Stimulated activated naive CD8-positive, alpha-beta T cell treated with anti-CD3 and anti-CD28 coated beads, Interleukin-15, amount 100 ng/mL, for 72 hours (primary cell): ENCODE results near the gene MYO3B.

Experiments used
- ATAC-seq: fragments of 150-1000 bp; cut with Tn5 transposase; 2 replicates; pipeline ENCODE4 v1.10.0; 2021; ENCODE audit warnings: mild to moderate bottlenecking, moderate library complexity
- DNase-seq, 2 donors: peaks; one replicate each; pipeline ENCODE4 v3.0.0; 2021 to 2022
- H3K27ac Mint-ChIP-seq, 2 donors: one replicate each; pipeline ENCODE4 v1.8.0; 2022; ENCODE audit warnings: mild to moderate bottlenecking in 2 of 2, mixed read lengths in 2 of 2, moderate library complexity in 2 of 2
- H3K27me3 Mint-ChIP-seq: one replicate; pipeline ENCODE4 v1.8.0; 2022; ENCODE audit warnings: mixed read lengths
- H3K4me1 Mint-ChIP-seq: one replicate; pipeline ENCODE4 v1.8.0; 2022; ENCODE audit warnings: mild to moderate bottlenecking, mixed read lengths
- H3K4me3 Mint-ChIP-seq, 2 donors: one replicate each; pipeline ENCODE4 v1.8.0; 2022; ENCODE audit warnings: mild to moderate bottlenecking in 2 of 2, mixed read lengths in 2 of 2, moderate library complexity in 1 of 2
- H3K9me3 Mint-ChIP-seq, 2 donors: one replicate each; pipeline ENCODE4 v1.8.0; 2022; ENCODE audit warnings: mixed read lengths in 2 of 2

The MYO3B gene

DNA sequence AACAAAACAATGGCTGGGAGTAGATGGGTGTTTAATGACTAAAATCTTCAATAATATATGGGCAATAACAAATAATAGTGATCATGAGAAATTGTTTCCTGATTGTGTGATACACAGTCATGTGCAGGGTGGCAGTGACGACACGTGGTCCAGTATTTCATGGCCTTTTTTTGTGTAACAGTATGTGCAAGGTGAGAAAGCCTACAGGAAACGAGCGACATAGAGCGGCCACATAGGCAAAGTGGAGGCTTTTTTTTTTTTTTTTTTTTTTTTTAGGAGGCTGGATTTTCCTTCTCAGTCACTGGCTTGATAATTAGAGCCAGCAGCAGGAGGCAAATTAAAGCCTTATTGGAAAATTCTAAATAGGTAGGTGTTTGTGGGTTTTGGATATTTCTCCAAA is 123.7 kb downstream of the MYO3B start:
- no peak overlapping the region for H3K27ac Mint-ChIP-seq
- ATAC-seq (no peak), DNase-seq (no peak)

DNA sequence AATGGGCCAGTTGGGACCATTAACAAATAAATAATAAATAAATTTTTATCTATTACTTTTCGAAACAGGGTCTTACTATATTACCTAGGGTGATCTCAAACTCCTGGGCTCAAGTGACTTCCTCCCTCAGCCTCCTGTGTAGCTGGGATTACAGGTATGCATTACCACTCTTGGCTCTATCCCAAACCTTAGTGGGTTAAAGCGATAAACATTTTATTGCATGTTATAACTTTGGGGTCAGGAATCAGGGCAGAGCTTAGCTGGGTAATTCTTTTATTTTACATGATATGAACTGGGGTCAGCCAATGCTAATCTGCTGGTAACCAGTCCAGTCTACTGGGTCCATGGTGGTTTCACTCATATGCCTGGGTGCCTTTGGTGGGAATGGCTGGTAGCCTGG is 127.8 kb downstream of the MYO3B start:
- H3K4me3 Mint-ChIP-seq, result no peak overlapping the region
- H3K27ac Mint-ChIP-seq, result no peak overlapping the region
- H3K27me3 Mint-ChIP-seq, result no peaks in the 10 kb centered on the region
- H3K9me3 Mint-ChIP-seq, result no peaks in the 10 kb centered on the region
- DNase-seq (no peak), ATAC-seq (no peak)
- no peaks in the 10 kb centered on the region for H3K4me1 Mint-ChIP-seq

More for the DNA sequence above, 123.7 kb downstream of the MYO3B start:
- Mint-ChIP-seq H3K4me3 (no peak overlapping the region), H3K4me1 (no peaks in the 10 kb centered on the region), H3K27me3 (no peaks in the 10 kb centered on the region), H3K9me3 (peaks cover 0 to under 1% of the 10 kb centered on the region in 2 donors)

DNA sequence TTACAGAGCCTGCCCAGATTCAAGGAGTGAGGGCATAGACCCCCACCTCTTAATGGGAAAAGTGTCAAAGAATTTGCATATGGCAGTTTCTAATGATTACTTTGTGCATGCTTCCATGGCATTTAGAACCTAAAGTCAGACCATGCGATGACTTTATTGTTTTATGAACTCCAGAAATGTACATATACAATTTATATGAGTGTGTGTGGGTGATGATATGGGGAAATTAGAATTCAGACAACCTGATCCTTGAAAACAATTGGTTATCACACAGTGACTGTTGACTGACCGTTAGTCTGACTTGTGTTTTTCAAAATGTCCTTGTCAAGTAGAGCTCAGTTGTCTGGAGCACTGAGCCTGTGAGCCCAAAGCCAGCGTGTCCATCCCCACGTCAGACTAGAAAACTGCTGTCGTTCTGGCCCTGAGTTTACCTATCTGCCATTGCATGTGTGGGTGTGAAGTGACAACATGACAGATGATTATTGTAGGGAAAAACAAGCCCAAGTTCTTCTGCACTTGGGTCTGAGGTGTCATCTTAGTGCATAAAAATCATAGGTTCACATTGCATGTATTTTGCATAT is 128.4 kb downstream of the MYO3B start:
- H3K27ac Mint-ChIP-seq, result no peak overlapping the region
- H3K4me3 Mint-ChIP-seq, result no peak overlapping the region
- no peaks in the 10 kb centered on the region for H3K4me1 Mint-ChIP-seq
- DNase-seq (no peak), ATAC-seq (no peak)
- H3K27me3 Mint-ChIP-seq, result peaks cover under 1% of the 10 kb centered on the region
- no peaks in the 10 kb centered on the region for H3K9me3 Mint-ChIP-seq

DNA sequence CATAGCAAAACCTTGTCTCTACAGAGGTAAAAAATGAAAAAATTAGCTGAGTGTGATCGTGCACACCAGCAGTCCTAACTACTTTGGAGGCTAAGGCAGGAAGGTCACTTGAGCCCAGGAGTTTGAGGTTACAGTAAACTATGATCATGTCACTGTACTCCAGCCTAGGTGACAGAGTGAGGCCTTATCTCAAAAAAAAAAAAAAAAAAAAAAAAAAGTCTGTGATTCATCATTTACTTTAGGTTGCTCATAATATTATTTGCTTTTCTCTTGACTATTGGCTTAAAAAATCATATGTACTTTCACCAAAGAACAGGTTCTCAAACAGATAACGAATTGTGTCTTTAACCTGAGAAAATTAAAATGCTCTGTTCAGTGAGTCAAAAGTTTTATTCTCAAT is 129.1 kb downstream of the MYO3B start:
- Mint-ChIP-seq H3K9me3 (no peaks in the 10 kb centered on the region), H3K4me1 (no peaks in the 10 kb centered on the region), H3K4me3 (no peak overlapping the region), H3K27me3 (peaks cover 7% of the 10 kb centered on the region), H3K27ac (no peak overlapping the region)
- ATAC-seq, result no peak
- DNase-seq, result no peak

DNA sequence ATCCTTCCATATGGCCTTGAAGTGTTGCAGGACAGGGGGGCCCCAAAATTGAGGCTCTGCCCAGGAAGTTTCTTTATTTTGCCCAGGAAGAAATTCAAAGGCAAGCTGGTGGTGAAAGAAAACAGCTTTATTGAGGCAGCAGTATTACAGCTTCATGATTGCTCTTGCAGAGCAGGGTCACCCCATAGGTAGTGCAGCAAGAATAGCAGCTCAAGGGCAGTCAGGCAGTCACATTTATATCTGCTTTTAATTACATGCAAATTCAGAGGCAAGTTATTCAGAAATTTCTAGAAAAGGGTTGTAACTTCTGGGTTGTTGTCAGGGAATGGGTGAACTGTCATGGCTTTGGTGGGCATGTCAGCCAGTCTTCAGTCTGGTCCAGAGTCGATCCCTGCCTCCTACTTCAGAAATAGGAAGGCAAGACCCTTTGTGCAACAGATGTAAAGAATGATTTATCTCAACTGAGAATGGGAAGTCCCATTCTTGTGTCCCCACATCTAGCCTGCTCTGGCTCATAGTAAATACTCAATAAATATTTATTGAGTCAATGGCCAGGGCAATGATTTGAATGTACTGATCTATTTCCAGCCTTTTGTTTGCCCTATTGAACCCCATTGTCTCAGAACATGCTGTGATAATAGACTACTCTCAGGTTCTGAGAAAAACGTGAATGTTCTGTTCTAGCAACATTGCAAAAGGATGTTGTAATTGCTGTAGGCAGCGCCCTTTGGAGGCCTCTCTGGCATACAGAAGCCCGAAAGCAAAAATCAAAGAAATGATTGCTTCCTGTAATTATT is 129.8 kb downstream of the MYO3B start:
- no peak overlapping the region for H3K27ac Mint-ChIP-seq
- no peak for ATAC-seq
- H3K27me3 Mint-ChIP-seq, result peaks cover 12% of the 10 kb centered on the region

GRCh38 chr2:170310876-170311502 is 133.0 kb downstream of the MYO3B start:
- ATAC-seq (no peak), DNase-seq (no peak)
- Mint-ChIP-seq H3K4me1 (no peaks in the 10 kb centered on the region), H3K27me3 (peaks cover 29% of the 10 kb centered on the region), H3K27ac (no peak overlapping the region), H3K9me3 (no peaks in the 10 kb centered on the region), H3K4me3 (no peak overlapping the region)

More for the DNA sequence above, 129.8 kb downstream of the MYO3B start:
- DNase-seq, result no peak
- no peak overlapping the region for H3K4me3 Mint-ChIP-seq
- H3K9me3 Mint-ChIP-seq, result no peaks in the 10 kb centered on the region
- no peaks in the 10 kb centered on the region for H3K4me1 Mint-ChIP-seq

DNA sequence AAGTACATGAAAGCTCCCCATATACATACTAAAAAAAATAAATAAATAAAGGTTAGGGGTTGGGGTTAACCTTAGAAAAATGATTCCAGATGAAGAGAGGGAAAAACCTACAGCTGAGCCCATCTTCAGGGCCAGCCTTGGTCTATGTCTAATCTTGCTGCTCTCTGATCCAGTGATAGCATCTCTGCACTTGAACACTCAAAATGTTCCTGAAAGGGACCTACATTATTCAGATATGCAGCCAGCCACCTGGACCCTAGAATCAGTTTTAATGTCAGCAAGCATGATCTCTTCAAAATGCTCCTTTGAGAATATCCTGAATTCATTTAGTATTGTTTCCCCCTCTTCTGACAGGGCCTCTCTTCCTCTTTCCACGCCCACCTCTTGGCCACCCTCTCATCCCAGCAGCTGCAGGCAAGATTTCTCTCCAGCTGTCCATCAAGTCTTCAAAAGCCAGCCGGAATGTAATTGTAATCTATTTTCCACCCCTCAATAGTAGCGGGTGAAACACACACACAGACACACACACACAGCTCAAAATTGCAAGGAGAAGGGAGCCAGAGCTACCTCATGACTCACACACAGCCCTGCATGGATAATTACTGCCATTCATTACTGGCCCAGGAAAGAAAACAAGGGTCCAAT is 135.5 kb downstream of the MYO3B start:
- Mint-ChIP-seq H3K9me3 (no peaks in the 10 kb centered on the region), H3K27me3 (peaks cover 33% of the 10 kb centered on the region), H3K27ac (no peak overlapping the region), H3K4me3 (no peak overlapping the region), H3K4me1 (no peaks in the 10 kb centered on the region)
- ATAC-seq, result no peak
- no peak for DNase-seq

GRCh38 chr2:170313992-170314348 is 136.0 kb downstream of the MYO3B start:
- peaks cover 38% of the 10 kb centered on the region for H3K27me3 Mint-ChIP-seq
- no peaks in the 10 kb centered on the region for H3K4me1 Mint-ChIP-seq
- no peak overlapping the region for H3K4me3 Mint-ChIP-seq
- no peaks in the 10 kb centered on the region for H3K9me3 Mint-ChIP-seq
- no peak for ATAC-seq
- DNase-seq, result no peak
- peak overlapping the region in 1 of 2 donors; percentile 20 for H3K27ac Mint-ChIP-seq

DNA sequence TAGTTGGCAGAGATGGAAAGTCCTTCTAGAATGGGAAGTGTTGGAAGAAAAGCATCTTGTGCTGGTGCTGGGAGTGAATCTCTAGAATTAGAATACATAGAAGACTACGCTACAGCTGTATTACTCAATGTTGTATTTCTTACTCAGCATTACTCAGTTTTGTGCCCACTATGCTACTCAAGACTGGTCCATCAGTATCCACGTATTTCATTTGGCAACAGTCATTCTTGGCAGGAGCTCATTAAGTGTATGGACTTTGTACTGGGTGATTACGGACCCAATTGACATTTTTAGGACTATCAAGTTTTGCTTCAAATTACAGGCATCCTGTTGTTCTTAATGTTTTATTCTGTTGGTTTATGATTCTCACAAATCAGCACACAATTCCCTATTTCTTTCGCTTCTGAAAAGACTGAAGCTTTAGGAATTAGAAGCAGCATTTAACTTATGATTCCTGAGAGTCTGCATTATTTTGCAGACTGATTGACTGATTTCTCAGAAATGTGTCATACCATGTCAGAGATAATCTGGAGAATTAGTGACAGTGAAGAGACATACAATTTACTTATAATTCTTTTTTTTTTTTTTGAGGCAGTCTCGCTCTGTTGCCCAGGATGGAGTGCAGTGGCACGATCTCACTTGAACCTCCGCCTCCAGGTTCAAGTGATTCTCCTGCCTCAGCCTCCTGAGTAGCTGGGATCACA is 136.9 kb downstream of the MYO3B start:
- ATAC-seq (no peak), DNase-seq (no peak)
- no peaks in the 10 kb centered on the region for H3K9me3 Mint-ChIP-seq
- peaks cover 44% of the 10 kb centered on the region for H3K27me3 Mint-ChIP-seq
- no peak overlapping the region for H3K27ac Mint-ChIP-seq
- H3K4me1 Mint-ChIP-seq, result no peaks in the 10 kb centered on the region
- no peak overlapping the region for H3K4me3 Mint-ChIP-seq

GRCh38 chr2:170320948-170321347 is 143.0 kb downstream of the MYO3B start:
- Mint-ChIP-seq H3K27me3 (peaks cover 29% of the 10 kb centered on the region), H3K4me1 (no peaks in the 10 kb centered on the region), H3K4me3 (no peak overlapping the region), H3K27ac (no peak overlapping the region), H3K9me3 (peaks cover 0 to 6% of the 10 kb centered on the region in 2 donors)
- no peak for DNase-seq
- ATAC-seq, result no peak

- peaks cover 0 to 6% of the 10 kb centered on the region in 2 donors for H3K9me3 Mint-ChIP-seq
- ATAC-seq (no peak), DNase-seq (no peak)
- H3K27ac Mint-ChIP-seq, result no peak overlapping the region
- H3K4me3 Mint-ChIP-seq, result no peak overlapping the region
- peaks cover 29% of the 10 kb centered on the region for H3K27me3 Mint-ChIP-seq
- no peaks in the 10 kb centered on the region for H3K4me1 Mint-ChIP-seq
Observed at GRCh38 chr2:170321526-170321925, 143.6 kb downstream of the MYO3B start.

- Mint-ChIP-seq H3K27ac (peak overlapping the region in 1 of 2 donors; percentile 47), H3K4me3 (no peak overlapping the region), H3K27me3 (peaks cover 29% of the 10 kb centered on the region), H3K9me3 (peaks cover 0 to 6% of the 10 kb centered on the region in 2 donors), H3K4me1 (no peaks in the 10 kb centered on the region)
- DNase-seq (no peak), ATAC-seq (no peak)
Observed at GRCh38 chr2:170322140-170322766, 144.3 kb downstream of the MYO3B start.

GRCh38 chr2:170323743-170324142 is 145.8 kb downstream of the MYO3B start:
- DNase-seq (no peak), ATAC-seq (no peak)
- H3K27me3 Mint-ChIP-seq, result peaks cover 23% of the 10 kb centered on the region
- no peaks in the 10 kb centered on the region for H3K4me1 Mint-ChIP-seq
- H3K9me3 Mint-ChIP-seq, result peaks cover 0 to 6% of the 10 kb centered on the region in 2 donors
- no peak overlapping the region for H3K4me3 Mint-ChIP-seq
- no peak overlapping the region for H3K27ac Mint-ChIP-seq

- ATAC-seq (peak; percentile 59), DNase-seq (peak; percentile 28 to 32)
- peaks cover 14% of the 10 kb centered on the region for H3K27me3 Mint-ChIP-seq
Observed at GRCh38 chr2:170324640-170325046, 146.7 kb downstream of the MYO3B start.

GRCh38 chr2:170330881-170331280 is 152.9 kb downstream of the MYO3B start:
- DNase-seq, result no peak
- Mint-ChIP-seq H3K27me3 (no peaks in the 10 kb centered on the region), H3K9me3 (no peaks in the 10 kb centered on the region), H3K4me3 (no peak overlapping the region), H3K4me1 (no peaks in the 10 kb centered on the region), H3K27ac (no peak overlapping the region)
- ATAC-seq, result no peak

More at GRCh38 chr2:170324640-170325046, 146.7 kb downstream of the MYO3B start:
- no peak overlapping the region for H3K27ac Mint-ChIP-seq
- H3K4me3 Mint-ChIP-seq, result no peak overlapping the region
- no peaks in the 10 kb centered on the region for H3K4me1 Mint-ChIP-seq
- peaks cover 0 to 6% of the 10 kb centered on the region in 2 donors for H3K9me3 Mint-ChIP-seq
